ENCODE results near the gene VPS35L. TPM values are rescaled to one million over a fixed set of nuclear protein-coding genes. Genes with fewer than 3 reads are reported as not detected.
A peak's percentile ranks its signal among the peaks of the same experiment; 100 is the strongest.

Gene VPS35L
- total RNA-seq, 1 donor from 2014 or later: 23.8 TPM

DNA sequence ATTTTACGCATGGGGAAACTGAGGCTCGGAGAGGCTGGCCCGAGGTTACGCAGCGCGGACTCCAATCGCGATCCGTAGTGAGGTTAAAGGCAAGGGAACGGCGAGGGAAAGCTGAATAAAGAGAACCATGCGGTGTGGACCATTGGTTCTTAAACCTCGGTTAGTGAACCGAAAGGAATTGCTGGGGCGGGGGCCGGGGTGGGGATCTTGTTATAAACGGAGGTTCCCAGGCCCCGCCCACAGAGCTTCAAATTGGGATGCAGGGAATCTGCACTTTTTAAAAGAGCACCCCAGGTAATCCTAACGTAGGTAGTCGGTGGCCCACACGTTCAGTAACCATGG lies 163.1 kb downstream of the VPS35L start:
- TF ChIP-seq CTCF (IDR thresholded peaks at IDR 0.05; ENCODE audit: borderline replicate concordance): no peak
- Histone ChIP-seq H3K27me3 (ENCODE audit: low read depth) (no peaks in the 10 kb centered on the region), H3K36me3 (peaks cover 14% of the 10 kb centered on the region), H3K4me3 (peak overlapping the region; percentile 91), H3K27ac (replicated peaks) (peak overlapping the region; percentile 90), H3K4me1 (peaks cover 64% of the 10 kb centered on the region), H3K9me3 (replicated peaks) (no peaks in the 10 kb centered on the region)
- intact Hi-C loops (cut with micrococcal nuclease): no loop called here
- DNase-seq: no peak

GRCh38 chr16:19722269-19722952 lies 166.9 kb downstream of the VPS35L start:
- Histone ChIP-seq H3K4me3 (no peak overlapping the region), H3K9me3 (replicated peaks) (no peaks in the 10 kb centered on the region), H3K36me3 (no peaks in the 10 kb centered on the region), H3K27me3 (ENCODE audit: low read depth) (no peaks in the 10 kb centered on the region), H3K27ac (replicated peaks) (peak overlapping the region; percentile 90), H3K4me1 (peaks cover 42% of the 10 kb centered on the region)
- TF ChIP-seq CTCF (IDR thresholded peaks at IDR 0.05; ENCODE audit: borderline replicate concordance): no peak
- DNase-seq: no peak
- intact Hi-C loops (cut with micrococcal nuclease): loop anchor here (10.0 kb wide), 1 partner anchor 152 kb away; no protein-coding TSS in a partner anchor

DNA sequence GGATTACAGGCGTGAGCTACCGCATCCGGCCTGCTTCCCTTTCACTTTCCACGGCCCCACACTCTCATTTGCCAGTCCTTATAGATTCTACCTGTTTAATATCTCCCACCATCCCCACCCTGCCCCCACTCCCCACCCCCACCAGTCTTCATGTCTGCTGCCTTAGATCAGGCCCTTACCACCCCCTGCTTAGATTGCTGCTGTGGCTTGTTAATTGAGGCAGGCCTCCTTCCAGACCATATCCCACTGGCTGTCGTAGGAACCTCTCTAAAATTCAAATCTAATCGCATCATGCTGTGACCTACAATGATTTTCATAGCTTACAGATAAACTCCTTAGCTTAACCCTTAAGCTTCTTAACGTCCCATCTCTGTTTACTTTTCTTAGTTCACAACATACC lies 167.5 kb downstream of the VPS35L start:
- no peak for TF ChIP-seq CTCF (IDR thresholded peaks at IDR 0.05; ENCODE audit: borderline replicate concordance)

GRCh38 chr16:19728636-19728965 lies 173.1 kb downstream of the VPS35L start:
- Histone ChIP-seq H3K27me3 (ENCODE audit: low read depth) (no peaks in the 10 kb centered on the region), H3K4me3 (no peak overlapping the region), H3K27ac (replicated peaks) (no peak overlapping the region), H3K36me3 (peaks cover 14% of the 10 kb centered on the region), H3K9me3 (replicated peaks) (no peaks in the 10 kb centered on the region), H3K4me1 (peaks cover 10% of the 10 kb centered on the region)
- no peak for TF ChIP-seq CTCF (IDR thresholded peaks at IDR 0.05; ENCODE audit: borderline replicate concordance)
- DNase-seq: no peak
- intact Hi-C loops (cut with micrococcal nuclease): loop anchor here (10.0 kb wide), 1 partner anchor 146 kb away; no protein-coding TSS in a partner anchor

More for the DNA sequence above, 167.5 kb downstream of the VPS35L start:
- DNase-seq: no peak
- H3K9me3 ChIP-seq (replicated peaks): no peaks in the 10 kb centered on the region
- no peaks in the 10 kb centered on the region for H3K27me3 ChIP-seq (ENCODE audit: low read depth)
- intact Hi-C loops (cut with micrococcal nuclease): loop anchor here (10.0 kb wide), 1 partner anchor 152 kb away; no protein-coding TSS in a partner anchor
- H3K4me1 ChIP-seq: peaks cover 36% of the 10 kb centered on the region
- no peaks in the 10 kb centered on the region for H3K36me3 ChIP-seq
- H3K4me3 ChIP-seq: no peak overlapping the region
- H3K27ac ChIP-seq (replicated peaks): no peak overlapping the region

DNA sequence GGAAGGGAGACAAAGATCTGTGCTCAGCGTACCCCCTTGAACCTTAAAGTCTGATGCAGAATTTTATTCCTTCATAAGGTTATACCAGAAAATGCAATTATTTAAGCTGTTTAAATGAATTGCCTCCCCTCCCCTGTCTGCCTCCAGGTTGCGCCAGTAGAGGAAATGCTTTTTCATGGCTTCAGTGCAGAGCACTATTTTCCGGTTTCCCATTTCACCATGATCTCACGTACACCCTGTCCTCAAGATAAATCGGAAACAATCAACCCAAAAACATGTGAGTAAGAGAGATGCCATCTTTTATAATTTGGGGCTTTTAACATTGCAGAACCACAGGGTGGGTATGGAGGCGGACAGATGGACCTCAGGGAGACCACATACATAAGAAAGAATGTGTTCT lies 178.0 kb downstream of the VPS35L start:
- intact Hi-C loops (cut with micrococcal nuclease): no loop called here
- H3K9me3 ChIP-seq (replicated peaks): no peaks in the 10 kb centered on the region
- no peak for TF ChIP-seq CTCF (IDR thresholded peaks at IDR 0.05; ENCODE audit: borderline replicate concordance)
- DNase-seq: no peak
- peaks cover 33% of the 10 kb centered on the region for H3K36me3 ChIP-seq
- no peaks in the 10 kb centered on the region for H3K27me3 ChIP-seq (ENCODE audit: low read depth)
- H3K27ac ChIP-seq (replicated peaks): peak overlapping the region; percentile 73
- no peak overlapping the region for H3K4me3 ChIP-seq
- H3K4me1 ChIP-seq: peaks cover 40% of the 10 kb centered on the region

Data from left ventricle myocardium inferior (tissue), 1 donor.